GM12878 (cell line): ENCODE results near the gene KIAA1328. TPM values are rescaled to one million over a fixed set of nuclear protein-coding genes. Genes with fewer than 3 reads are reported as not detected.

ENCODE experiments used
- ATAC-seq: fragments of 200-7000 bp; cut with Tn5 transposase; 3 replicates; pipeline ENCODE4 v1.9.1; 2020; ENCODE audit warnings: mild to moderate bottlenecking, moderate library complexity
- BruUV-seq: library from RNA; stranded (reverse); fragments of 400-500 nt; replicated peaks from 2 replicates; lab custom pipeline; 2021; lab: Mats Ljungman, UMichigan
- CTCF ChIA-PET: fragments of 300-600 bp; sonication (Branson Sonifier 250); formaldehyde crosslinking; extraction: SDS; loops from one replicate; lab custom pipeline; 2021; ENCODE audit warnings: inconsistent platforms; lab: Yijun Ruan, JAX
- POLR2A ChIA-PET: fragments of 350-600 bp; formaldehyde crosslinking; extraction: SDS; loops from one replicate; lab custom pipeline; 2021; ENCODE audit warnings: inconsistent platforms; lab: Charles Lee
- RAD21 ChIA-PET: fragments of 300-600 bp; sonication (Branson Sonifier 250); formaldehyde crosslinking; loops from one replicate; lab custom pipeline; 2023; ENCODE audit warnings: antibody characterized with exemption; ENCODE audit not compliant: unreplicated experiment; lab: Charles Lee
- SMC1A ChIA-PET: fragments of 300-600 bp; sonication (Branson Sonifier 250); formaldehyde crosslinking; loops from one replicate; lab custom pipeline; 2023; ENCODE audit not compliant: unreplicated experiment, uncharacterized antibody; lab: Charles Lee
- DNase-seq: peaks from one replicate; pipeline ENCODE4 v3.0.0-alpha.2; 2011; ENCODE audit warnings: low read depth, low spot score
- FAIRE-seq: peaks from 3 replicates; lab custom pipeline; 2011; peaks lifted over from hg19 to GRCh38; lab: Jason Lieb, UNC
- H2AFZ ChIP-seq: 2 replicates; pipeline ENCODE4 v1.6.0; 2011; ENCODE audit warnings: low read depth, low read length, control low read depth; ENCODE audit not compliant: control insufficient read depth
- H3K27ac ChIP-seq: 2 replicates; pipeline ENCODE4 v1.5.1; 2011; ENCODE audit warnings: control low read depth; ENCODE audit not compliant: control insufficient read depth, insufficient read depth
- H3K27me3 ChIP-seq, 2 experiments: replicated peaks in 1 of 2; 2 replicates each; pipeline versions ENCODE4 v1.6.0 to v1.6.1; 2011; ENCODE audit warnings: low read length in 1 of 2; ENCODE audit not compliant: control insufficient read depth in 2 of 2, insufficient read depth in 2 of 2
- H3K36me3 ChIP-seq, 2 experiments: 2 replicates each; pipeline ENCODE4 v1.5.1; 2011; ENCODE audit warnings: low read length in 1 of 2; ENCODE audit not compliant: control insufficient read depth in 2 of 2, insufficient read depth in 2 of 2
- H3K4me1 ChIP-seq: 2 replicates; pipeline ENCODE4 v1.6.1; 2011; ENCODE audit warnings: mild to moderate bottlenecking, low read length, moderate library complexity, mixed read lengths; ENCODE audit not compliant: control insufficient read depth, insufficient read depth
- H3K4me2 ChIP-seq: 2 replicates; pipeline ENCODE4 v1.6.0; 2011; ENCODE audit warnings: control low read depth; ENCODE audit not compliant: control insufficient read depth, insufficient read depth
- H3K4me3 ChIP-seq: fragments of 200-600 bp; sonication (generic); 2 replicates; pipeline ENCODE4 v1.5.1; 2016
- H3K79me2 ChIP-seq: 2 replicates; pipeline ENCODE4 v1.6.0; 2011; ENCODE audit warnings: low read length; ENCODE audit not compliant: control insufficient read depth, insufficient read depth
- H3K9ac ChIP-seq: 2 replicates; pipeline ENCODE4 v1.8.0; 2011; ENCODE audit warnings: low read length, control low read depth, mixed read lengths; ENCODE audit not compliant: control insufficient read depth, insufficient read depth
- H3K9me3 ChIP-seq: replicated peaks from 3 replicates; pipeline ENCODE4 v1.5.1; 2011; ENCODE audit warnings: mild to moderate bottlenecking, low read length; ENCODE audit not compliant: control insufficient read depth, insufficient read depth
- H4K20me1 ChIP-seq: 2 replicates; pipeline ENCODE4 v1.6.0; 2011; ENCODE audit not compliant: control insufficient read depth, insufficient read depth
- CBFB ChIP-seq: IDR thresholded peaks from 2 replicates; pipeline ENCODE4 v1.6.1; 2016; ENCODE audit warnings: antibody characterized with exemption, low read depth
- CBX3 ChIP-seq: fragments of 200-600 bp; sonication (generic); IDR thresholded peaks from 2 replicates; pipeline ENCODE4 v1.6.1; 2016; ENCODE audit warnings: low read depth, borderline replicate concordance
- HDAC6 ChIP-seq: fragments of 200-600 bp; sonication (generic); IDR thresholded peaks from one replicate; pipeline ENCODE4 v1.8.0; 2017; ENCODE audit warnings: antibody characterized with exemption; ENCODE audit not compliant: unreplicated experiment
- JUND ChIP-seq: IDR thresholded peaks from 2 replicates; pipeline ENCODE4 v1.6.1; 2012; ENCODE audit warnings: low read depth, mild to moderate bottlenecking, low read length, improper control_type of control experiment, moderate library complexity
- PKNOX1 ChIP-seq: fragments of 450-650 bp; IDR thresholded peaks from 2 replicates; pipeline ENCODE4 v1.6.1; 2016; ENCODE audit warnings: mild to moderate bottlenecking
- PRDM15 ChIP-seq: fragments of 450-650 bp; formaldehyde crosslinking; IDR thresholded peaks from 2 replicates; pipeline ENCODE4 v1.4.0; 2020; ENCODE audit warnings: mild to moderate bottlenecking, moderate library complexity
- SMARCA5 ChIP-seq: fragments of 450-650 bp; IDR thresholded peaks from 2 replicates; pipeline ENCODE4 v1.6.1; 2017; ENCODE audit warnings: mild to moderate bottlenecking
- SREBF1 ChIP-seq: IDR thresholded peaks from 2 replicates; pipeline ENCODE4 v1.6.1; 2012; ENCODE audit warnings: mild to moderate bottlenecking, low read length
- STAT1 ChIP-seq: fragments of 450-650 bp; conservative IDR thresholded peaks from 2 replicates; pipeline ENCODE4 v1.6.1; 2014; ENCODE audit warnings: antibody characterized with exemption, mild to moderate bottlenecking
- ZNF217 ChIP-seq: fragments of 450-650 bp; IDR thresholded peaks from 2 replicates; pipeline ENCODE4 v1.6.1; 2017; ENCODE audit warnings: antibody characterized with exemption, mild to moderate bottlenecking
- in situ Hi-C: fragments of 300-500 bp; cut with MboI; formaldehyde crosslinking; loops from 9 replicates; pipeline ENCODE4 v1.14.3; 2018; ENCODE audit warnings: mixed read lengths
- intact Hi-C: fragments of 100-400 bp; cut with micrococcal nuclease; formaldehyde crosslinking; loops from one replicate; pipeline ENCODE4 v1.14.2; 2022; ENCODE audit not compliant: unreplicated experiment
- polyA plus RNA-seq, 11 experiments: library from polyadenylated mRNA; depleted of rRNA in 4 of 11; unstranded in 6 of 11; stranded (reverse) in 5 of 11; fragments of >200 nt; fragmentation: Nextera tagmentation in 4 of 11; fragmentation: Illumina TruSeq in 1 of 11; extraction: Ambion mirVana in 4 of 11; extraction: Trizol in 1 of 11; gene quantifications; 1 replicate in 1 of 11; 2 replicates in 10 of 11; pipeline versions ENCODE4 v1.2.1 to v1.2.3, GENCODE V29; 2011 to 2016; ENCODE audit warnings: inconsistent platforms in 2 of 11, missing spikeins in 2 of 11, low read depth in 1 of 11
- total RNA-seq, 4 experiments: library from RNA; depleted of rRNA in 3 of 4; stranded (reverse); fragments of >200 nt in 3 of 4; fragmentation: Illumina TruSeq in 1 of 4; extraction: Trizol in 1 of 4; gene quantifications; 2 replicates each; pipeline versions ENCODE4 v1.2.1 to v1.2.3, GENCODE V29; 2013 to 2021
- TF ChIP-seq, protein P1 (sequence below): fragments of 450-650 bp; IDR thresholded peaks from 2 replicates; pipeline ENCODE4 v1.6.1; 2018; ENCODE audit warnings: borderline replicate concordance, mild to moderate bottlenecking; ENCODE audit not compliant: partially characterized antibody

The KIAA1328 gene
- total and polyA plus RNA-seq, 10 of the 15 experiments (the other 5 are each of a cell fraction or from before 2014, with no cell fraction given): 3.1 to 7.1 (median 4.6) TPM

GRCh38 chr18:36905571-36905970 is 76.6 kb downstream of the KIAA1328 start:
- SMC1A ChIA-PET: interaction anchor here (0.7 kb wide), 1 partner anchor 11 kb away, joined by 3 read pairs; no protein-coding TSS in a partner anchor

More at GRCh38 chr18:36905571-36905970, 76.6 kb downstream of the KIAA1328 start:
- in situ Hi-C loops: no loop called here
- no peak overlapping the region for H3K9ac ChIP-seq
- no peak overlapping the region for H3K27ac ChIP-seq
- DNase-seq: no peak
- no peak overlapping the region for H2AFZ ChIP-seq
- H3K36me3 ChIP-seq: no peaks in the 10 kb centered on the region
- ChIA-PET POLR2A (interaction anchor here (0.9 kb wide), 1 partner anchor 10 kb away, joined by 3 read pairs; no protein-coding TSS in a partner anchor), RAD21 (no interaction called here), CTCF (interaction anchor here (1.0 to 1.3 kb wide), 2 partner anchors 10 to 11 kb away, joined by 3 to 6 read pairs; no protein-coding TSS in a partner anchor)
- H3K9me3 ChIP-seq: no peaks in the 10 kb centered on the region
- H3K79me2 ChIP-seq: no peaks in the 10 kb centered on the region
- H3K4me1 ChIP-seq: no peaks in the 10 kb centered on the region
- TF ChIP-seq CBX3 (no peak), ZNF217 (no peak), PKNOX1 (no peak), SREBF1 (no peak), CBFB (no peak), HDAC6 (no peak), SMARCA5 (no peak), JUND (no peak), PRDM15 (CRISPR knock-in tag) (no peak), STAT1 (no peak)
- TF ChIP-seq, protein P1, sequence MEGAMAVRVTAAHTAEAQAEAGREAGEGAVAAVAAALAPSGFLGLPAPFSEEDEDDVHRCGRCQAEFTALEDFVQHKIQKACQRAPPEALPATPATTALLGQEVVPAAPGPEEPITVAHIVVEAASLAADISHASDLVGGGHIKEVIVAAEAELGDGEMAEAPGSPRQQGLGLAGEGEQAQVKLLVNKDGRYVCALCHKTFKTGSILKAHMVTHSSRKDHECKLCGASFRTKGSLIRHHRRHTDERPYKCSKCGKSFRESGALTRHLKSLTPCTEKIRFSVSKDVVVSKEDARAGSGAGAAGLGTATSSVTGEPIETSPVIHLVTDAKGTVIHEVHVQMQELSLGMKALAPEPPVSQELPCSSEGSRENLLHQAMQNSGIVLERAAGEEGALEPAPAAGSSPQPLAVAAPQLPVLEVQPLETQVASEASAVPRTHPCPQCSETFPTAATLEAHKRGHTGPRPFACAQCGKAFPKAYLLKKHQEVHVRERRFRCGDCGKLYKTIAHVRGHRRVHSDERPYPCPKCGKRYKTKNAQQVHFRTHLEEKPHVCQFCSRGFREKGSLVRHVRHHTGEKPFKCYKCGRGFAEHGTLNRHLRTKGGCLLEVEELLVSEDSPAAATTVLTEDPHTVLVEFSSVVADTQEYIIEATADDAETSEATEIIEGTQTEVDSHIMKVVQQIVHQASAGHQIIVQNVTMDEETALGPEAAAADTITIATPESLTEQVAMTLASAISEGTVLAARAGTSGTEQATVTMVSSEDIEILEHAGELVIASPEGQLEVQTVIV: no peak
- no peak overlapping the region for H3K4me3 ChIP-seq
- ATAC-seq: no peak
- intact Hi-C loops: no loop called here
- no peaks in the 10 kb centered on the region for H3K27me3 ChIP-seq
- no peak overlapping the region for H3K4me2 ChIP-seq
- no peak for FAIRE-seq
- H4K20me1 ChIP-seq: no peaks in the 10 kb centered on the region
- no TSS peak for BruUV-seq
